ENCODE results near the gene PFN1. TPM values are rescaled to one million over a fixed set of nuclear protein-coding genes. Genes with fewer than 3 reads are reported as not detected.

PFN1 gene
- total and polyA plus RNA-seq, 8 donors = 63.6 to 195 (median 138) TPM

DNA sequence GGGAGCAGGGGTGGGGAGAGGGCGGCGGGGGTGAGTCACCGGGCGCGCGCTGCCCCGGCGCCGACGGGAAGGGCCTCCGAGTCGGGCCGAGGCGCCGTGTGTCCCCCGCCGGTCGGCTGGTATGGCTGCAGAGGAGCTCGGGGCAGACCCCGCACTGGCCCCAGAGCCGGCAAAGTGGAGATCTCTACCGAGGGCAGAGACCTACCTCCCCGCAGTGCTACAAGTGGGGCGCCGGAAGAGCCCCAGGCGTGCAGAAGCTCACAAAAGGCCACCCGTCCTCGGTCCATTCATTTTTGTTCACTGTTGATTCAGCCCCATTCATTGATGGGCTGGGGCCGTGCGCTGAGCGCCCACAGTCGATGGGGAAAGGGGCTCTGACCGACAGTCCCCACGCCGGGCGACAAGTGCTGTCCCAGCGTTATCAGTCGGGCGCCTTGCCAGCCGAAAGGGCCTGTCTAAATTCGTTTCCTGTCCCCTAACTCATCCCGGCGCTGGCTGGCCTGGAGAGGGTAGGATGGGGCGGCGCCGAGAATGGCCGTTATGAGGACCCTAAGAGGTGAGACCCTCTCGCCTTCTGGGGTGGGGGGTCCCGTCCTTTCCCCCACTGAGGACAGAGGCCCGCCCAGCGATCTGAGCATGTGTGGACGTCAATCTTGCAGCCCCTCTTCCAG is 1.9 kb upstream of the PFN1 start:
- TF ChIP-seq CTCF (IDR thresholded peaks at IDR 0.05) = no peak
- peaks cover 0 to 17% (median 3%) of the 10 kb centered on the region in 3 donors for H3K4me1 ChIP-seq
- no peaks in the 10 kb centered on the region for H3K9me3 ChIP-seq
- H3K4me3 ChIP-seq = peak overlapping the region; percentile 94 to 100 (median 97)
- FAIRE-seq = no peak
- H3K27ac ChIP-seq = peak overlapping the region; percentile 88 to 99 (median 98)
- DNase-seq = peak; percentile 40 to 90 (median 74)
- 17% methylated on average over 50 of the region's 52 CpGs for WGBS, 2 donors
- peak in 2 of 4 donors; percentile 50 to 51 for ATAC-seq
- intact Hi-C loops (cut with DNase I) = no loop called here
- peaks cover 0 to 3% (median 0%) of the 10 kb centered on the region in 3 donors for H3K36me3 ChIP-seq
- H3K27me3 ChIP-seq = no peaks in the 10 kb centered on the region

DNA sequence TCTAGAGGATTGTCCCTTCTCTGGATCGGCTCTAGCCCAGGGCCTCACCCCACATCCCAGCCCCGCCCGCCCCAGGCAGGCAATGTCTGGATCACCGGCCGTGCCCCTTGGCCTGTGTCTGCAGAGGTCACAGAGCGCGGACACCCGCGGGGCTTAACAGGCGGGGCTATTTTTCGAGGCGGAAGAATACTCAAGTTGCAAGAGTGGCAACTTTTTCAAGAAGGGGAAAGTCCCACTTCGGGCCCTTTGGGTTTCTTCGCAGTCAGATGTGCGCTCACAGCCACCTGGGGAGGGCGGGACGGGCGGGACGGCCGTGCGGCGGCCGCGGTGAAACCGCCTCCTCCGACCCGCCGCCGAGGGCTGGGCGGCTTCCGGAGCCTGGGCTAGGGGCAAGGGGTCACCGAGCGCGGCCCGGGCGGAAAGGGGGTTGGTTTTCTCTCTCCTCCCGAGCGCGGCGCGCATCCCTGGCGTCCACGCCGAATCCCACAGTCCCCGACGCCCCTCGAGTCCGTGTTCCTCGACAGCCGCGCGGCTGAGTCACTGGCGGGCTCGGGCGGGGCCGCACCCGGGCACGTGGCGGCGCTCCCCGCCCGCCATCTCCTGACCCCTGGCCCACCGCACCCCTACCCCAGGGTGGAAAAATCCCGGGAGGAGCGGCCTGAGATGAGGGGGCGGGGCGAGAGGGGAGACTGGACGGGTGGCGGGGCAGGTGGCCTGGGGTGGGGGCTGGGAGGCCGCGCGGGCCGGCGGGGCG is 1.2 kb upstream of the PFN1 start:
- peak; percentile 17 to 43 (median 32) for ATAC-seq
- WGBS, 2 donors = 0 to 1% methylated on average over 28 to 74 of the region's 75 CpGs
- intact Hi-C loops (cut with DNase I) = no loop called here
- Histone ChIP-seq H3K36me3 (peaks cover 0 to 7% (median 0%) of the 10 kb centered on the region in 3 donors), H3K4me1 (peaks cover 0 to 24% (median 6%) of the 10 kb centered on the region in 3 donors), H3K27ac (peak overlapping the region; percentile 88 to 99 (median 98)), H3K27me3 (no peaks in the 10 kb centered on the region), H3K4me3 (peak overlapping the region; percentile 94 to 100 (median 97)), H3K9me3 (no peaks in the 10 kb centered on the region)
- FAIRE-seq = no peak
- peak; percentile 68 to 89 (median 82) for DNase-seq
- no peak for TF ChIP-seq CTCF (IDR thresholded peaks at IDR 0.05)

DNA sequence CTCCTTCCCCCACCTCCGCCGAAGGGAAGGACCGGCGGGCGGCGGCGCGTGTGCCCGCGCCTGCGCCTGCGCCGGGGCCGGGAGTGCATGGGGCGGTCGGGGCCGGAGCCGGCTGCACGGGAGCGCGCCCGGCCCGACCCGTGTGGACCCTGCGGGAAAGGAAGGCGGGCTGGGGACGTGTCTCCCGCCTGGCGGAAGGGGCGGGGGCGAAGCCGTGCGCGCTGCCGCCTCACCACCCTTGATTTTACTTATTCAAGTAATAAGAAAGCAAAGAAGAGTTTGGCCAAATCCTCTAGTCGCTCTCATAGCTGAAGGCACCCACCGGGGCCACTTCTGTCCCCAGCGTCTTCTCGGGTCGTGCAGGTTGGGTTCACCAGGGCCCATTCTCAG is 596 bp upstream of the PFN1 start:
- Histone ChIP-seq H3K36me3 (peaks cover 0 to 12% (median 0%) of the 10 kb centered on the region in 3 donors), H3K27ac (peak overlapping the region; percentile 88 to 99 (median 98)), H3K27me3 (no peaks in the 10 kb centered on the region), H3K4me1 (peaks cover 0 to 24% (median 6%) of the 10 kb centered on the region in 3 donors), H3K9me3 (no peaks in the 10 kb centered on the region), H3K4me3 (peak overlapping the region; percentile 94 to 100 (median 97))
- peak; percentile 68 to 81 (median 78) for ATAC-seq
- no peak for TF ChIP-seq CTCF (IDR thresholded peaks at IDR 0.05)
- FAIRE-seq = no peak
- intact Hi-C loops (cut with DNase I) = no loop called here
- peak; percentile 77 to 89 (median 80) for DNase-seq
- WGBS, 2 donors = 0 to 1% methylated on average over 40 of the region's 40 CpGs

GRCh38 chr17:4947411-4948165 is 742 bp downstream of the PFN1 start:
- FAIRE-seq = no peak
- Histone ChIP-seq H3K4me1 (peaks cover 0 to 24% (median 6%) of the 10 kb centered on the region in 3 donors), H3K36me3 (peaks cover 0 to 22% (median 0%) of the 10 kb centered on the region in 3 donors), H3K9me3 (no peaks in the 10 kb centered on the region), H3K27me3 (no peaks in the 10 kb centered on the region), H3K27ac (peak overlapping the region; percentile 81 to 99 (median 94)), H3K4me3 (peak overlapping the region; percentile 94 to 100 (median 97))
- ATAC-seq = peak; percentile 40 to 59 (median 51)
- peak; percentile 53 to 86 (median 68) for DNase-seq
- intact Hi-C loops (cut with DNase I) = no loop called here
- no peak for TF ChIP-seq CTCF (IDR thresholded peaks at IDR 0.05)
- WGBS, 2 donors = 0 to 1% methylated on average over 40 to 56 of the region's 56 CpGs

Measured in pancreas (tissue), 10 donors.